Hematopoietic multipotent progenitor cell treated with erythropoietin and hydrocortisone succinate and interleukin-3 and kit ligand, for 17 days (in vitro differentiated cells): ENCODE results near the gene TRIM44.
"Not testable (repeated sequence)": the region's sequence is repeated elsewhere in the genome, so short reads cannot be mapped to it uniquely, and the experiment has no call there.

Experiments
- DNase-seq: peaks from one replicate; pipeline ENCODE4 v3.0.0-alpha.2; 2015; ENCODE audit warnings: low spot score

The TRIM44 gene

GRCh38 chr11:35815556-35816315 is 153.2 kb downstream of the TRIM44 start:
- no peak for DNase-seq

- no peak for DNase-seq
Measured at GRCh38 chr11:35820614-35821013, 158.0 kb downstream of the TRIM44 start.

- DNase-seq = no peak
Measured at GRCh38 chr11:35822815-35823495, 160.4 kb downstream of the TRIM44 start.

DNA sequence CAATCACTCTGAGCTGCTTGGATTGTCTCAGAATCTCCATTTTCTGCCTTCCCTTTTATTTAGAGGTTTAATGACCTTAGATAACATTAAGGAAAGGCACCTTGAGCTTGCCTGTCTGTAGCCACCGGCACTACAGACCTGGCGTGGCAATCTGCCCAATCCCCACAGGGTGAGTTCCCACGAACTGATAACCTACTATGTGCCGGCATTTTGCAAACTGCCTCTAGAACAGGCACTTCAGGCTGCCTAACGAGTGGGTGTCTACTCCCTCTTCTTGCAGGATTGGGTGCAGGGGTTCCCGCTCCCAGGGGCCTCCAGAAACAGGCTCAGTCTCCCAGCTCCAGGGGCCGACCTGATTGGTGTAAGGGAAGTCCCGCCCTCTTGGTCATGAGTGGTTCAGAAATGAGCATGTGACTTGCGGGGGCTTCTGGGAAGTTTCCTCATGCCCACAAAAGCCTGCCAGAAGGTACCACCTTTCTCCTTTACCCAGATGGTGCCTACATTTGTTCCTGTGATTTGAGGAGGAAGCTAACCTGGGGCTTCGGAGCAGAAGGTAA is 161.2 kb downstream of the TRIM44 start:
- no peak for DNase-seq

DNA sequence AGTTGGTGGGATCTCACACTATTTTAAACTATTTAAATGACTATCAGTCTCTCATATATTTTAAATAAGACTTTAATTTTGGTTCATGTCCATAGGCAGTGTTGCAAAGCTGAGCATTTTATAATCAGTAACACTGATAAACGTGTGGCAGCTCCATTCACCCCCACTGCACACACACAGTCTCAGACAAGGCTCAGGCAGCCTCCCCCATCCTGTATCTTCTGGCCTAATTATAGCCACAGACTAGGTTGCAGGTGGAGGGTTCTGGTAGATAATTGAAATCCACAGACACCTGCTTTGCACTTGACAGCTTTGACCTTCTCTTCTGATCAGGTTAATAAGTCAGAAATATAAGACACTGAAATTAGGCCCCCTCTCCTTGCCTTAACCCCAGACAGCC is 162.8 kb downstream of the TRIM44 start:
- DNase-seq = no peak

GRCh38 chr11:35826006-35826405 is 163.4 kb downstream of the TRIM44 start:
- no peak for DNase-seq

DNA sequence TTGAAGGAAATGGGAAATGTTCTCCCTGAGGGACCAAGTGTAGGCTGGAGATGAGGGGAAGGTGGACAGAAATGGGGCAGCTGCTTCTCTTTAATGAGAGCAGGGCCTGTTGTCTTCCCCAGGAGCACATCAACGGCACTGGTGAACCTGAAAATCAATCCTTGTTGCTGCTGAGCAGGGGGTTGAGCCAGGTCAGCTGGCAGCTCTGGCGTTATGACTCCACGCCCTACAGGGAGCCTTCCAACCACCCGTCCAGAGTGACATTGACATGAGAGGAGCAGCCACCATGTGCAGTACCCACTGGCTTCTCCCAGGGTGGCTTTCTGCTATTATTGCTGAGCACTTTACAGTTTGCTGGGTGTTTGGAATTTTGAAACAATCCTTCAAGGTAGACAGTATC is 164.4 kb downstream of the TRIM44 start:
- DNase-seq = no peak

DNA sequence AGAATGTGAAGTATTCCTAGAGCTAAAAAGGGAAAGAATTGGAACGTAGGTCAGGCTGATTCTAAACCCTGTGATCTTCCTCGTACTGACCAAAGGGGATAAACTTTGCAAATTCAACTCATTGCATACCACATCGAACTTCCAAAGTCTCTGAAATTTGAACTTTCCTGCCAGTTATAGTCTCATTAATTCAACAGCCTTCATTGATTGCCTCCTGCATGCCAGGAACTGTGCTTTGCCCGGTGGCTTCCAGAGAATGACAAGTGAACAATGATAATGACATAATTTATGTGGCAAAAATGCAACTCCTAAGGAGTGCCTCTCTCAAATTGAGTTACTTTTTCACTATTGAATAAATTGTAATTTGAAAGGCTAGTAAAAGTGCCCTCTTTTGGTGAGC is 173.6 kb downstream of the TRIM44 start:
- DNase-seq = no peak

- no peak for DNase-seq
Measured at GRCh38 chr11:35838071-35838470, 175.5 kb downstream of the TRIM44 start.

DNA sequence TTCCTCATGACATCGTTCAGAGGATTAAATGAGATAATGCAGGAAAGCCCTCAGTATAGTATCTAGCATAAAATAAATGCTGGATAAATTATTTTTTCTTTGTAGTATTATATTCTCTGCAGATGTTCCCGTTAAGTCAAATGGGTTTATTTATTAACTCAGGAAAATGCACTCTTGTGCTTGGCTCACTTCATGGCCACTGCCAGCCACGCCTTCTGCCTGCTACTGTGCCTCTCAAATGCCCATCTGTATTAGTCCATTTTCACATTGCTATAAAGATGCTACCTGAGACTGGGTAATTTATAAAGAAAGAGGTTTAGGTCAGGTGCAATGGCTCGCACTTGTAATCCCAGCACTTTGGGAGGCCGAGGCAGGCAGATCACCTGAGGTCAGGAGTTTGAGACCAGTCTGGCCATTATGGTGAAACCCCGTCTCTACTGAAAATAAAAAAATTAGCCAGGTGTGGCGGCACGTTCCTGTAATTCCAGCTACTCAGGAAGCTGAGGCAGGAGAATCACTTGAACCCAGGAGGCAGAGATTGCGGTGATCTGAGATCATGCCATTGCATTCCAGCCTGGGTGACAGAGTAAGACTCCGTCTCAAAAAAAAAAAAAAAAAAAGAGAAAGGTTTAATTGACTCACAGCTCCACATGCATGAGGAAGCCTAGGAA is 176.3 kb downstream of the TRIM44 start:
- not testable (repeated sequence) for DNase-seq

DNA sequence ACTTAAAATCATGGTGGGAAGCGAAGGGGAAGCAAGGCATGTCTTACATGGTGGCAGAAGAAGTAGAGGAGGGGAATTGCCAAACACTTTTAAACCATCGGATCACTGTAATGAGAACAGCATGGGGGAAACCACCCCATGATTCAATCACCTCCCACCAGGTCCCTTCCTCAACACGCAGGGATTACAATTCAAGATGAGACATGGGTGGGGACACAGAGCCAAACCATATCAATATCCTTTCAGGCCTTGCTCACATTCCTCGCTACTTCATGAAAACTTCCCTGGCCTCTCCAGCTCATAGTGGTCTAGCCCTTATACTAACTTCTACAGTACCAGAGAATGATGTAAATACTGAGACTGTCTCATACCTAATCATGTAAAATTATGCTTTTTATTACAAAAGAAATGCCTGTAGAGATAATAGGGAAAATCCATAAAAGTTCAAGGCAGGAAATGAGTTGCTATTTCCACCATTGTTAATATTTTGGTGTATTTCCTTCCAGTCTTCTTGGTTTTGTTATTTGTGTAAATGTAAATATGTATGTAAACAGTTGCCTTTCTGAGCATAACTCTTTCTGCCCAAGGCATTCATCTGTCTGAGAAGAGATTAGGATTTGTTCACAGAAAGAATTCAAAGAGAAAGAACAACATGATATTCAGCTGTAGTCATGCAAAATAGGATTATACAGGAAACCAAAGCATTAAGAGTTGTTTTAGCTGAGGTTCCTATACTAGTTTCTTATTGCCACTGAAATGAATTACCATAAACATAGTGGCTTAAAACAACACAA is 177.0 kb downstream of the TRIM44 start:
- DNase-seq = no peak

DNA sequence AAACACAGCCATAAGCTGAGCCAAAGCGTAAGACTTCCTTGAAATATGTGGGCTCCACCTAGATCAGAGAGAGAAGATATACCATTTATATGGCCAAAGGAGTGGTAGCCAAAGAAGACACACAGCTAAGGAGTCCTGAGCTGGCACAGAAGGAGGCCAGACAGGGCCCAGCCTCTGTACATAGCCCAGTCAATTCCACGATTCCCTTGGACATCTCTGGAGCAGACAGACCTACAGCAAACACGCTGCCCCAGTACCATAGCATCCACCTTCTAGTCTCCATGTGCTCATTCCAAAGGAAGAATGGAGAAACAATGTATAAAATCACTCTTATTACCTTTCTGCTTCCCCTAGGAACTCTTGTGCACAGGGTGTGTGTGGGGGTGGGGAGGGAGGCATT is 179.2 kb downstream of the TRIM44 start:
- no peak for DNase-seq

- DNase-seq = no peak
Measured at GRCh38 chr11:35842958-35843357, 180.4 kb downstream of the TRIM44 start.

- DNase-seq = no peak
Measured at GRCh38 chr11:35844579-35844978, 182.0 kb downstream of the TRIM44 start.

- no peak for DNase-seq
Measured at GRCh38 chr11:35845860-35846259, 183.3 kb downstream of the TRIM44 start.

DNA sequence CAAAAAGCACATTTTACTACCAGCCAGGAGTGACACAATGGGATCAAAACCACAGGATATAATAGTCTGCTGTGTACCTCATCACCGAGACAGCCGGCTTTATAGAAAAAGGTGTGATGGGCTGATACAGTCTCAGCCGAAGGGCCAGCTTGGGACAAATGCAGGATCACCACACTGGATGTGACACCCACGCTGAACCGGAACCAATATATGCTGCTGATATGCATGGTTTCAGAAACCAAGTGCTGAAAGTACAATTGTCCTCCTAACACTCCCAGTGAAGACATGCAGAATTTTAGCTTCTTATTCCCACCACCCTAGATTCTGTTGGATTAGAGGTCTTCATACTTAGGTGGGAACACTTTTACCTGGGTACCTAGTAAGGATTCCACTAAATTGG is 184.3 kb downstream of the TRIM44 start:
- DNase-seq = no peak

GRCh38 chr11:35847473-35847872 is 184.9 kb downstream of the TRIM44 start:
- DNase-seq = no peak

GRCh38 chr11:35848616-35849015 is 186.0 kb downstream of the TRIM44 start:
- DNase-seq = no peak

- no peak for DNase-seq
Measured at GRCh38 chr11:35850191-35850590, 187.6 kb downstream of the TRIM44 start.

- DNase-seq = no peak
Measured at GRCh38 chr11:35851342-35851741, 188.8 kb downstream of the TRIM44 start.

GRCh38 chr11:35852056-35852455 is 189.5 kb downstream of the TRIM44 start:
- no peak for DNase-seq

GRCh38 chr11:35853971-35854370 is 191.4 kb downstream of the TRIM44 start:
- no peak for DNase-seq
